Measurements from ENCODE around the gene ALOX12B. TPM values are rescaled to one million over a fixed set of nuclear protein-coding genes. Genes with fewer than 3 reads are reported as not detected.

Gene ALOX12B
- total and polyA plus RNA-seq, 2 of the 8 experiments (the other 6 are each of a cell fraction or from before 2014, with no cell fraction given) = 0.86 TPM; not detected in 1

DNA sequence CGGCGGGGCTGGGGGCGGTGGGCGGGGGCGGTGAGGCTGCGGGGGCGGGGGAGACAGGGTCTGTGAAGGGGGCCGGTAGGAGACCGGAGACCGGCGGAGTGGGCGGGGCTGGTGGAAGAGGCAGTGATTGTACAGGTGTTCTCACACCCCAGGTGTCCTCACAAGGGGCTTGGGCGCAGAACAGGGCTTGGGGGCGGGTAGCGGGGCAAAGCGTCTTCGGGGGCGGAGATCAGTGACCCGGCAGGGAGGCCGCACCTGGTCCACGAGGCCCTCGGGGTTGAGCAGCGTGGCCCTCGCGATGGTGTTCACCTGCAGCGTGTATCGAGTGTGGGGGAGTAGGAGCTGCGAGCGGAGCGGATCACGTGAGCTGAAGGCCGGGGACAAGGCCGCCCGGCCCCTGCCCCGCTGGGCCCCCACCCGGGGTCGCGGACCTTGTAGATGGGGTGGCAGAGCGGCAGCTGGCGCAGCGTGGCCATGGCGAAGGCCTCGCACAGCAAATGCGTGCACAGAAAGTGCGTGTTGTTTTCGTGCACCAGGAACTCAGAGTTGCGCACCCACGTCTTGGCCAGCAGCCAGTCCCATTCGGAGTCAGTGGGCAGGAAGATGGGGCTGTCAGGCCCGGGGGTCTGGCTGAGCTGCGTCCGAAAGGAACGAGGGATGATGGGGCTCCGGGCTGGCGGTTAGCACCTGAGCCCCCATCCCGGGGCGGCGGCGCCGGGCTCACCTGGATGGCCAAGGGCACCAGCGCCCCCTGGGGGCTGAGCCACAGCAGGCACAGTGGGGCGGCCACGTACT lies 22.3 kb upstream of the ALOX12B start (continued):
- TF ChIP-seq, protein P1, sequence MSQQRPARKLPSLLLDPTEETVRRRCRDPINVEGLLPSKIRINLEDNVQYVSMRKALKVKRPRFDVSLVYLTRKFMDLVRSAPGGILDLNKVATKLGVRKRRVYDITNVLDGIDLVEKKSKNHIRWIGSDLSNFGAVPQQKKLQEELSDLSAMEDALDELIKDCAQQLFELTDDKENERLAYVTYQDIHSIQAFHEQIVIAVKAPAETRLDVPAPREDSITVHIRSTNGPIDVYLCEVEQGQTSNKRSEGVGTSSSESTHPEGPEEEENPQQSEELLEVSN (IDR thresholded peaks at IDR 0.05) = peak; percentile 55; the same call in 1 of the 2 replicates
- TF ChIP-seq RXRA (IDR thresholded peaks at IDR 0.05; ENCODE audit: insufficient read depth, low read depth, low read length) = no peak
- TF ChIP-seq MAFK (IDR thresholded peaks at IDR 0.05; ENCODE audit: low read depth, low read length) = no peak
- TF ChIP-seq YY1 (IDR thresholded peaks at IDR 0.05; ENCODE audit: low read depth, low read length) = peak; percentile 67
- 0 out of 2 replicates have a peak, but pooled peaks have one; percentile 24 for TF ChIP-seq JUN (IDR thresholded peaks at IDR 0.05; ENCODE audit: low read depth, low read length)
- no peak for TF ChIP-seq TEAD4 (IDR thresholded peaks at IDR 0.05; ENCODE audit: low read depth, low read length)
- 0 out of 2 replicates have a peak, but pooled peaks have one; percentile 26 for TF ChIP-seq CREB1 (IDR thresholded peaks at IDR 0.05)
- TF ChIP-seq, protein P2, sequence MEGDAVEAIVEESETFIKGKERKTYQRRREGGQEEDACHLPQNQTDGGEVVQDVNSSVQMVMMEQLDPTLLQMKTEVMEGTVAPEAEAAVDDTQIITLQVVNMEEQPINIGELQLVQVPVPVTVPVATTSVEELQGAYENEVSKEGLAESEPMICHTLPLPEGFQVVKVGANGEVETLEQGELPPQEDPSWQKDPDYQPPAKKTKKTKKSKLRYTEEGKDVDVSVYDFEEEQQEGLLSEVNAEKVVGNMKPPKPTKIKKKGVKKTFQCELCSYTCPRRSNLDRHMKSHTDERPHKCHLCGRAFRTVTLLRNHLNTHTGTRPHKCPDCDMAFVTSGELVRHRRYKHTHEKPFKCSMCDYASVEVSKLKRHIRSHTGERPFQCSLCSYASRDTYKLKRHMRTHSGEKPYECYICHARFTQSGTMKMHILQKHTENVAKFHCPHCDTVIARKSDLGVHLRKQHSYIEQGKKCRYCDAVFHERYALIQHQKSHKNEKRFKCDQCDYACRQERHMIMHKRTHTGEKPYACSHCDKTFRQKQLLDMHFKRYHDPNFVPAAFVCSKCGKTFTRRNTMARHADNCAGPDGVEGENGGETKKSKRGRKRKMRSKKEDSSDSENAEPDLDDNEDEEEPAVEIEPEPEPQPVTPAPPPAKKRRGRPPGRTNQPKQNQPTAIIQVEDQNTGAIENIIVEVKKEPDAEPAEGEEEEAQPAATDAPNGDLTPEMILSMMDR (IDR thresholded peaks at IDR 0.05; ENCODE audit: control extremely low read depth in 1 of 3, insufficient read depth in 1 of 3, low read depth in 1 of 3, low read length in 3 of 3) = peak; percentile 84 to 94 (median 90)
- TF ChIP-seq CBX5 (IDR thresholded peaks at IDR 0.05; ENCODE audit: low read depth, low read length) = no peak
- no peak for TF ChIP-seq SIRT6 (IDR thresholded peaks at IDR 0.05; ENCODE audit: low read length)
- no peak for TF ChIP-seq BRCA1 (IDR thresholded peaks at IDR 0.05; ENCODE audit: low read depth, low read length)
- no peak; the same call in 1 of the 2 replicates for TF ChIP-seq RBBP5 (IDR thresholded peaks at IDR 0.05; ENCODE audit: borderline replicate concordance, low read depth, low read length)
- no peak for TF ChIP-seq PHF8 (conservative IDR thresholded peaks at IDR 0.05; ENCODE audit: low read depth, low read length)
- no peak for TF ChIP-seq ZNF274 (IDR thresholded peaks at IDR 0.05; ENCODE audit: borderline replicate concordance, extremely low read depth, low read length)
- TF ChIP-seq CHD1 (IDR thresholded peaks at IDR 0.05; ENCODE audit: low read depth, low read length) = no peak
- no peak for TF ChIP-seq SP2 (IDR thresholded peaks at IDR 0.05; ENCODE audit: low read length)
- TF ChIP-seq EGR1 (IDR thresholded peaks at IDR 0.05; ENCODE audit: borderline replicate concordance, low read depth, low read length) = no peak
- no peak for TF ChIP-seq CEBPB (IDR thresholded peaks at IDR 0.05; ENCODE audit: low read depth, low read length)
- TF ChIP-seq POU5F1 (IDR thresholded peaks at IDR 0.05; ENCODE audit: low read depth, low read length) = no peak
- TF ChIP-seq BACH1 (IDR thresholded peaks at IDR 0.05; ENCODE audit: low read length) = no peak
- TF ChIP-seq JUND (IDR thresholded peaks at IDR 0.05; ENCODE audit: low read length) = no peak
- TF ChIP-seq NANOG (IDR thresholded peaks at IDR 0.05; ENCODE audit: insufficient read depth, low read depth, low read length, poor library complexity, severe bottlenecking) = no peak
